GM10248 (cell line): ENCODE results near the gene LSAMP.
"Not testable (repeated sequence)": the region's sequence is repeated elsewhere in the genome, so short reads cannot be mapped to it uniquely, and the experiment has no call there.

Experiments used
- CTCF ChIA-PET: fragments of 300-600 bp; sonication (Branson Sonifier 250); formaldehyde crosslinking; extraction: SDS; loops from one replicate; lab custom pipeline; 2021; ENCODE audit warnings: antibody characterized with exemption; lab: Yijun Ruan, JAX
- POLR2A ChIA-PET: fragments of 350-650 bp; sonication (Branson Sonifier 250); formaldehyde crosslinking; extraction: SDS; loops from one replicate; lab custom pipeline; 2020; ENCODE audit warnings: antibody characterized with exemption; lab: Yijun Ruan, JAX
- DNase-seq: peaks from one replicate; pipeline ENCODE4 v3.0.0; 2012; ENCODE audit errors: extremely low spot score
- CTCF ChIP-seq: IDR thresholded peaks from 2 replicates; pipeline ENCODE4 v1.5.1; 2012; ENCODE audit warnings: mild to moderate bottlenecking, low read depth; ENCODE audit errors: extremely low read depth, missing control alignments, control extremely low read depth

LSAMP gene

GRCh38 chr3:115772951-115773350, 672.3 kb downstream of the LSAMP start:
- no peak for DNase-seq
- CTCF ChIA-PET: interaction anchor here (1.0 to 2.7 kb wide), 4 partner anchors 11 to 555 kb away, joined by 3 to 9 read pairs (median 4); no protein-coding TSS in a partner anchor
- POLR2A ChIA-PET: no interaction called here
- TF ChIP-seq CTCF: no peak

DNA sequence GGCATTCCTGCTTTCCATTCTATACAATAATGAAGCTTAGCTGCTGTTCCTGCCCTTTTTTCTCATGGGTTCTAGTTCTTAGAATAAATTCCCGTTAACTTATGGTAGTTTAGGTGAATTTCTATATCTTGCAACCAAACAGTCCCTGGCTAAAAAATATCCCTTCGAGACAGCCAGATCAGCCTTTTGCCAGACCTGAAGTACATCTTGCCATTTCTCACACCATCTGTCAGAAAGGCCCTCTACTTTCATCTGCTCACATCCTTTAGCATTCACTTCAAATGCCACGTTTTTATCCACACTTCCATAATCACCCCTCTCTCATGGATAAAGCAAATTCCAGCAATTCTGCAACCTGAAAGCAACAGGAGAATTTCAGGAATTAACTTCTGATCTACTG, 676.6 kb downstream of the LSAMP start:
- ChIA-PET POLR2A (no interaction called here), CTCF (interaction anchor here (5.7 kb wide), 1 partner anchor 16 kb away, joined by 28 read pairs; no protein-coding TSS in a partner anchor)
- no peak for TF ChIP-seq CTCF
- no peak for DNase-seq

DNA sequence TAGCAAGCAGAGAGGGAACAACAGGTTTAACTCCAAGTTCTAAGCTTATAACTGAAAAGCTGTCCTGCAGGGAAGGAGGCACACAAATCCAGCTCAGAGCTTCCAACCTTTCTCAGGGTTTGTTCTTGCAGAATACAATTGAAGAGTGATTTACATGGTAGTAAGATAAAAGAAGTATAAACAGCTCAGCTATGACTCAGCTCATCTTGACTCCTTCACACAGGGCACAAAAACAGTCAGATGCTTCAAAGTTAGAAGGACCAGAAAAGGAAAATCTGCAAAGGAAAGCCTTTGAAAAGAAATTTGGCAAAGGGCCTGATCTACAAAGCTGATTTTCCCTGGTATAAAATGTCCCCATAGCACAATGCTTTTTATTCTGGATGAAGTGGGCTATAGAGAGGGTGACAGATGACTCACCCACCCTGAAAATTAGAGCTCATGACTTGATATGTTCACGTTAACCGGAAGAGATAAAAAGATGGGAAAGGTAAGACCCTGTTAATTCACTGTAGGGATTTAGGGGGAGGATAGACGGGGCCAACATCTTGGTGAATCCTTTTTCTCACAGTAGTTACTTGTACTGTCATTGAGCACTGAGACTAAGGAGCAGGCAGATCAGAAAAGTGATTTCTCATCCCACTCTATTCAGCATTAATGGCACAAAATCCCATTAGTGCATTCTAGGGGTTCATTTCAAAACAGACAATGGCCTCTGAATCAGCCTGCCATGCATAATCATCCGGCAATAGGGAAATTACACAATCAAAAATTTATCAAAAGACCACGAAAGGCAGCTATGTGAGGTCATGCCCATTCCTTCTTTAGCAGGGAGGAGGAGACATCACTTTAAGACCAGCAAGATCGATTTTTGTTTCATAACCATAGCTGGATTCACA, 678.5 kb downstream of the LSAMP start:
- ChIA-PET CTCF (interaction anchor here (0.7 to 5.7 kb wide), 5 partner anchors 8 to 48 kb away, joined by 3 to 28 read pairs (median 3); no protein-coding TSS in a partner anchor), POLR2A (no interaction called here)
- DNase-seq: no peak
- no peak for TF ChIP-seq CTCF

GRCh38 chr3:115761927-115762305, 683.4 kb downstream of the LSAMP start:
- ChIA-PET CTCF (interaction anchor here (2.4 kb wide), 1 partner anchor 22 kb away, joined by 9 read pairs; no protein-coding TSS in a partner anchor), POLR2A (no interaction called here)
- DNase-seq: no peak
- no peak for TF ChIP-seq CTCF

GRCh38 chr3:115760716-115761115, 684.6 kb downstream of the LSAMP start:
- no peak for TF ChIP-seq CTCF
- no peak for DNase-seq
- ChIA-PET CTCF (interaction anchor here (1.3 to 2.4 kb wide), 2 partner anchors 11 to 23 kb away, joined by 3 to 9 read pairs; no protein-coding TSS in a partner anchor), POLR2A (no interaction called here)

GRCh38 chr3:115758076-115758763, 687.1 kb downstream of the LSAMP start:
- no peak for TF ChIP-seq CTCF
- CTCF ChIA-PET: no interaction called here
- POLR2A ChIA-PET: no interaction called here
- no peak for DNase-seq

DNA sequence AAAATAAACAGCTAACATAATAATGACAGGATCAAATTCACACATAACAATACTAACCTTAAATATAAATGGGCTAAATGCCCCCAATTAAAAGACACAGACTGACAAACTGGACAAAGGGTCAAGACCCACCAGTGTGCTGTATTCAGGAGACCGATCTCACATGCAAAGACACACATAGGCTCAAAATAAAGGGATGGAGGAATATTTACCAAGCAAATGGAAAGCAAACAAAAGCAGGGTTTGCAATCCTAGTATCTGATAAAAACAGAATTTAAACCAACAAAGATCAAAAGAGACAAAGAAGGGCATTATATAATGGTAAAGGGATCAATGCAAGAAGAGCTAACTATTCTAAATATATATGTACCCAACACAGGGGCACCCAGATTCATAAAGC, 692.3 kb downstream of the LSAMP start:
- CTCF ChIA-PET: interaction anchor here (1.4 kb wide), 1 partner anchor 14 kb away, joined by 3 read pairs; no protein-coding TSS in a partner anchor
- DNase-seq, POLR2A ChIA-PET: not testable (repeated sequence)
